Mucosa of rectum (tissue), 2 donors: ENCODE data around the gene TRMT5.

ENCODE experiments used
- H3K27ac ChIP-seq, 2 donors: one replicate each; pipeline ENCODE4 v1.7.0; 2013; ENCODE audit warnings: inconsistent platforms in 2 of 2, low read depth in 2 of 2, low read length in 2 of 2
- H3K27me3 ChIP-seq, 2 donors: one replicate each; pipeline ENCODE4 v1.7.0; 2013; ENCODE audit warnings: low read length in 2 of 2; ENCODE audit not compliant: control insufficient read depth in 2 of 2, insufficient read depth in 2 of 2
- H3K36me3 ChIP-seq, 2 donors: one replicate each; pipeline ENCODE4 v1.7.0; 2013; ENCODE audit warnings: low read length in 2 of 2; ENCODE audit not compliant: control insufficient read depth in 2 of 2, insufficient read depth in 2 of 2
- H3K4me1 ChIP-seq, 2 donors: one replicate each; pipeline ENCODE4 v1.7.0; 2013; ENCODE audit warnings: low read length in 2 of 2, mild to moderate bottlenecking in 1 of 2; ENCODE audit not compliant: control insufficient read depth in 2 of 2, insufficient read depth in 2 of 2
- H3K4me3 ChIP-seq, 2 donors: one replicate each; pipeline ENCODE4 v1.7.0; 2013; ENCODE audit warnings: low read length in 2 of 2
- H3K9ac ChIP-seq, 2 donors: one replicate each; pipeline ENCODE4 v1.7.0; 2013; ENCODE audit warnings: low read length in 2 of 2, low read depth in 1 of 2, mild to moderate bottlenecking in 1 of 2
- H3K9me3 ChIP-seq, 2 donors: one replicate each; pipeline ENCODE4 v1.7.0; 2013; ENCODE audit warnings: low read length in 2 of 2; ENCODE audit not compliant: control insufficient read depth in 2 of 2
- donor health status: healthy.
- donor health status: Normal muscosa, but diverticular disease.

The TRMT5 gene

GRCh38 chr14:60981633-60982455, 965 bp upstream of the TRMT5 start:
- Histone ChIP-seq H3K9ac (peak overlapping the region; percentile 82 to 88), H3K36me3 (peaks cover 3 to 5% of the 10 kb centered on the region in 2 donors), H3K27me3 (no peaks in the 10 kb centered on the region), H3K27ac (peak overlapping the region in 1 of 2 donors; percentile 84), H3K4me3 (peak overlapping the region; percentile 82 to 98), H3K9me3 (no peaks in the 10 kb centered on the region), H3K4me1 (peaks cover 12 to 13% of the 10 kb centered on the region in 2 donors)

GRCh38 chr14:60977847-60978246, 3.0 kb downstream of the TRMT5 start:
- Histone ChIP-seq H3K27ac (no peak overlapping the region), H3K9me3 (no peaks in the 10 kb centered on the region), H3K9ac (no peak overlapping the region), H3K36me3 (peaks cover 7 to 10% of the 10 kb centered on the region in 2 donors), H3K27me3 (no peaks in the 10 kb centered on the region), H3K4me3 (no peak overlapping the region), H3K4me1 (peaks cover 12 to 13% of the 10 kb centered on the region in 2 donors)

GRCh38 chr14:60975551-60975950, 5.3 kb downstream of the TRMT5 start:
- Histone ChIP-seq H3K36me3 (peaks cover 7 to 10% of the 10 kb centered on the region in 2 donors), H3K9me3 (no peaks in the 10 kb centered on the region), H3K4me1 (peaks cover 6% of the 10 kb centered on the region in 2 donors), H3K27me3 (no peaks in the 10 kb centered on the region), H3K27ac (no peak overlapping the region), H3K4me3 (no peak overlapping the region), H3K9ac (no peak overlapping the region)

- Histone ChIP-seq H3K9me3 (no peaks in the 10 kb centered on the region), H3K27ac (no peak overlapping the region), H3K36me3 (peaks cover 7 to 10% of the 10 kb centered on the region in 2 donors), H3K4me3 (no peak overlapping the region), H3K27me3 (no peaks in the 10 kb centered on the region), H3K9ac (no peak overlapping the region), H3K4me1 (no peaks in the 10 kb centered on the region)
Observed at GRCh38 chr14:60974090-60974651, 6.7 kb downstream of the TRMT5 start.

- Histone ChIP-seq H3K9me3 (no peaks in the 10 kb centered on the region), H3K4me3 (no peak overlapping the region), H3K27ac (no peak overlapping the region), H3K27me3 (no peaks in the 10 kb centered on the region), H3K9ac (no peak overlapping the region), H3K36me3 (peaks cover 7 to 10% of the 10 kb centered on the region in 2 donors), H3K4me1 (no peaks in the 10 kb centered on the region)
Observed at GRCh38 chr14:60973070-60973469, 7.8 kb downstream of the TRMT5 start.

GRCh38 chr14:60972295-60972694, 8.6 kb downstream of the TRMT5 start:
- Histone ChIP-seq H3K4me1 (no peaks in the 10 kb centered on the region), H3K4me3 (no peak overlapping the region), H3K9me3 (no peaks in the 10 kb centered on the region), H3K27me3 (no peaks in the 10 kb centered on the region), H3K9ac (no peak overlapping the region), H3K27ac (no peak overlapping the region), H3K36me3 (peaks cover 7 to 10% of the 10 kb centered on the region in 2 donors)

GRCh38 chr14:60971271-60971670, 9.6 kb downstream of the TRMT5 start:
- H3K4me1 ChIP-seq: no peaks in the 10 kb centered on the region
- no peaks in the 10 kb centered on the region for H3K27me3 ChIP-seq
- H3K4me3 ChIP-seq: no peak overlapping the region
- H3K36me3 ChIP-seq: peaks cover 7 to 10% of the 10 kb centered on the region in 2 donors
- no peak overlapping the region for H3K9ac ChIP-seq
- no peaks in the 10 kb centered on the region for H3K9me3 ChIP-seq
- no peak overlapping the region for H3K27ac ChIP-seq

- H3K9ac ChIP-seq: no peak overlapping the region
- H3K9me3 ChIP-seq: no peaks in the 10 kb centered on the region
- H3K4me1 ChIP-seq: no peaks in the 10 kb centered on the region
- no peak overlapping the region for H3K4me3 ChIP-seq
- H3K36me3 ChIP-seq: peaks cover 2 to 3% of the 10 kb centered on the region in 2 donors
- H3K27ac ChIP-seq: no peak overlapping the region
- no peaks in the 10 kb centered on the region for H3K27me3 ChIP-seq
Observed at GRCh38 chr14:60970146-60970545, 10.7 kb downstream of the TRMT5 start.

GRCh38 chr14:60968671-60969070, 12.2 kb downstream of the TRMT5 start:
- no peaks in the 10 kb centered on the region for H3K27me3 ChIP-seq
- no peaks in the 10 kb centered on the region for H3K4me1 ChIP-seq
- H3K9me3 ChIP-seq: no peaks in the 10 kb centered on the region
- no peak overlapping the region for H3K27ac ChIP-seq
- H3K9ac ChIP-seq: no peak overlapping the region
- H3K36me3 ChIP-seq: peaks cover 0 to 2% of the 10 kb centered on the region in 2 donors
- H3K4me3 ChIP-seq: no peak overlapping the region

GRCh38 chr14:60968099-60968498, 12.8 kb downstream of the TRMT5 start:
- Histone ChIP-seq H3K4me1 (no peaks in the 10 kb centered on the region), H3K9ac (no peak overlapping the region), H3K9me3 (no peaks in the 10 kb centered on the region), H3K4me3 (no peak overlapping the region), H3K36me3 (no peaks in the 10 kb centered on the region), H3K27ac (no peak overlapping the region), H3K27me3 (no peaks in the 10 kb centered on the region)
